Urinary bladder (tissue), 4 donors: ENCODE data around the gene TEX52. TPM values are rescaled to one million over a fixed set of nuclear protein-coding genes. Genes with fewer than 3 reads are reported as not detected.
"Not testable (repeated sequence)": the region's sequence is repeated elsewhere in the genome, so short reads cannot be mapped to it uniquely, and the experiment has no call there.

ENCODE experiments used
- DNase-seq: peaks from one replicate; pipeline ENCODE4 v3.0.0-alpha.2; 2015; ENCODE audit errors: extremely low spot score
- H3K27ac ChIP-seq: one replicate; pipeline ENCODE4 v1.5.1; 2013; ENCODE audit warnings: low read depth, mild to moderate bottlenecking, moderate library complexity
- H3K36me3 ChIP-seq: one replicate; pipeline ENCODE4 v1.6.1; 2013; ENCODE audit warnings: mild to moderate bottlenecking, moderate library complexity; ENCODE audit not compliant: insufficient read depth
- H3K4me1 ChIP-seq: one replicate; pipeline ENCODE4 v1.6.1; 2013; ENCODE audit warnings: mild to moderate bottlenecking, moderate library complexity; ENCODE audit not compliant: insufficient read depth
- H3K4me3 ChIP-seq: one replicate; pipeline ENCODE4 v1.5.1; 2013; ENCODE audit warnings: low read depth, low read length
- WGBS: extraction: QIAGEN DNeasy Blood & Tissue Kit; methylation state at CpG from one replicate; pipeline ENCODE4 v1.1.7; 2013; 5-methylcytosine and 5-hydroxymethylcytosine counted together
- polyA plus RNA-seq: library from polyadenylated mRNA; stranded (reverse); fragments of 200-250 nt; gene quantifications from one replicate; pipeline ENCODE4 v1.2.3, GENCODE V29; 2013
- total RNA-seq: library from RNA; depleted of rRNA; stranded (reverse); fragments of >200 nt; gene quantifications from one replicate; pipeline ENCODE4 v1.2.3, GENCODE V29; 2014
- donor health status: healthy with polysubstance abuse.
- donor health status: healthy.

TEX52 gene
- total and polyA plus RNA-seq, 2 donors: not detected

DNA sequence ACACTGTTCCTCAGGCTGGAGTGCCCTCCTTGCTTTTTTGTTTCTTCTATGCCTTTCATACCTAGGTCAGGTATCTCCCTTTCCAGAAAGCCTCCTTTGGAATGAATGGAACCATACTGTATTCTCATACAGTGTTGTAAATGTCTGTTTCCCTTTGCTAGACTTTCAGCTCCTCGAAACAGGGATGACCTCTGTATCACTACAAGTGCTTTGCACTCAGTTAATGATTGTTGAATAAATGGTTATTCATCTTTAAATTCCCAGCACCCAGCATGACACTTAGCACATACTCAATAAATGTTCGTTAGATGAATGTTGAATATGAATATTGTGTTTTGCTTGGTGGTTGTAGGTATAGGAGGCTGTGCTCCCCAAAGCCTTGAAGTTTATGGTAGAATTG, 28.0 kb upstream of the TEX52 start:
- 88% methylated on average over 2 of the region's 2 CpGs for WGBS
- Histone ChIP-seq H3K4me1 (no peaks in the 10 kb centered on the region), H3K4me3 (no peak overlapping the region), H3K36me3 (no peaks in the 10 kb centered on the region), H3K27ac (no peak overlapping the region)
- DNase-seq: no peak

DNA sequence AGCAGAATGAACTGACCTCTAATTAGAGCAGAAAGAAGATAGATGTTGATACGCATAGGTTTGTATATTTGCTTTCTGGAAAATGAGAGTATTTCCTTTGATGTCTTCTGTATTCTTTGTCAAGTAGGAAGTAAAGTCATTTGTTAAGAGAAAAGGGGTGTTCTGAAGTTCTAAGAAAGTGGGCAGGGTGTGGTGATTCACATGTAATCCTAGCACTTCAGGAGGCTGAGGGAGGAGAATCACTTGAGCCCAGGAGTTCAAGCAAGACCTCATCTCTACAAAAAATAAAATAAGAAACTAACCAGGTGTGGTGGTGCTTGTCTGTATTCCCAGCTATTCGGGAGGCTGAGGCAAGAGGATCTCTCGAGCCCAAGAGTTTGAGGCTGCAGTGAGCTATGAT, 23.0 kb upstream of the TEX52 start:
- 96% methylated on average over 3 of the region's 3 CpGs for WGBS
- Histone ChIP-seq H3K4me3 (no peak overlapping the region), H3K4me1 (peaks cover 2% of the 10 kb centered on the region), H3K36me3 (no peaks in the 10 kb centered on the region), H3K27ac (no peak overlapping the region)
- no peak for DNase-seq

DNA sequence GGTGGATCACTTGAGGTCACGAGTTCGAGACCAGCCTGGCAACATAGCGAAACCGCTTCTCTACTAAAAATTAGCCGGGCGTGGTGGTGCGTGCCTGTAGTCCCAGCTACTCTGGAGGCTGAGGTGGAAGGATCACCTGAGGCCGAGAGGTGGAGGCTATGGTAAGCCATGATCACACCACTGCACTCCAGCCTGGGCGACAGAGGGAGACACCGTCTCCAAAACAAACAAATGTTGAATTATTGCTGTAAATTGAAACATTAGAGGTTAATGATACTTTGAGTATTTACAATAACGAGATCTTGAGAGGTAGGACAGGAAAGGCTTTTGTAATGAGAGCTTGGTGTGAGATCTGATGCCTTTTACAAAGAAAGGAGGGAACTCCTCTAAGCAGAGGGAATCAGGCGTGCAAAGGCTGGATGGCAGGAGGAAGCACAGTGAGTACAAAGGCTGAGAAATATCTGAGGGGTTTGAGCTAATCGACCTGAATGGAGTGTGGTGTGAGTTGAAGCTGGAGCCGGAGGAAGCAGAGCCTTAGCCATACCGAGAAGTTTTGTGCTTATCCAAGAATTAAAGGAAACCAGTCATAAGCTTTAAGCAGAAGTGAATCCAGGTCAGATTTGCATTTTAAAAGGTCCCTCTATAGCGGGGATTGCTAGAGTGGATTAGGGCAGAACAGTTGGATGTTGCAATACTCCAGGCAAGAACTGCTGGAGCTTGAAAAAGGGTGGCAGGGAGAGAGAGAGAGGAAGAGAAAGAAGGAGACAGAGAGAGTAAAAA, 21.3 kb upstream of the TEX52 start:
- Histone ChIP-seq H3K4me3 (peak overlapping the region; percentile 87), H3K36me3 (no peaks in the 10 kb centered on the region), H3K27ac (peak overlapping the region; percentile 95), H3K4me1 (peaks cover 2% of the 10 kb centered on the region)
- 40% methylated on average over 16 of the region's 16 CpGs for WGBS
- DNase-seq: no peak

DNA sequence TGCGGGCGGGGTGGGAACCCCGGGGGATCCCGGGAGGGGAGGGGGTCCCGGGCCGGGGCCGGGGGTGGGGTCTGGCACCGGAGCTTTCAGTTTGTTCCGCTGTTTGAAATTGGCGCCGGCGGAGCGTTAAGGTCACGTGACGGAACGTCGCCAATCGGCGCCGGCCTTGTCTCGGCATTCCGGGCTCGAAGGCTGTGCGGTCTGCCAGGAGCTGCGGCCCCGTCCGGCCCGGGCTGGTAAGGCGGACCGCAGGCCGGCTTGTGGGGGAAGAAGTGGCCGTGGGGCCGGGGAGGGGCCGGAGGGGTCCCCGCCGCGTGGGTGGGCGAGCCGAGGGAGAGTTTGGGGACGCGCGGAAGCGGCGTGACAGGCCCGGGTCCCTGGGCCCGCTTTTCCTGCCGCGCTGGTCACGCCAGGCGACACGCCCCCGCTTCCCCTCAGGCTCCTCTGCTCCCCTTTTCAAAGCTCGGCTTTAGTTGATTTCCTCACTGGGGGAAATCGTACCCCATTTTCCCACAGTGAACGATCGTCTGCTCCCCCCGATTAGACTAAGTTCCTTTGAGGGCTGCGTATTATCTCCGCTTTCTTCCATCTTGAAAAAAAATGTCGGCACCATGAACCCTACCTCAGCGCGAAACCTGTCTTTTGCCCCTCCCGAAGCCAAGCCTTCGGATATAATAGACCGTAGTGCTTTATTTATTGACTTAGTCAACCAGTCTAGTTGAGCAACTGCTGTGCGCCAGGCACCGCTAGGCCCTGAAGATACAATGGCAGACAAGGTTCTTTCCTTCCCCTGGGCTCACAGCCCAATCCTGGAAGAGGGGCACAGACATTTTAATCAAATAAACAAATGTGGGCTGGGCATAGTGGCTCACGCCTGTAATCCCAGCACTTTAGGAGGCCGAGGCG, 20.5 kb upstream of the TEX52 start, which contains the start of the genes FOXM1 and RHNO1:
Gene FOXM1 (minus strand): TSS at position 128 of the 906 bp plus-strand sequence. CDS start 2,696 bp downstream, outside the sequence.
Gene RHNO1 (plus strand): TSS at position 177 of the 906 bp plus-strand sequence. CDS start 8,144 bp downstream, outside the sequence.
- Histone ChIP-seq H3K4me1 (peaks cover 2% of the 10 kb centered on the region), H3K27ac (peak within 1 kb of the TSS; percentile 95), H3K4me3 (peak within 1 kb of the TSS; percentile 87), H3K36me3 (no peaks in the 10 kb centered on the region)
- under 1% methylated on average over 70 of the region's 70 CpGs for WGBS
- DNase-seq: peak; percentile 76

DNA sequence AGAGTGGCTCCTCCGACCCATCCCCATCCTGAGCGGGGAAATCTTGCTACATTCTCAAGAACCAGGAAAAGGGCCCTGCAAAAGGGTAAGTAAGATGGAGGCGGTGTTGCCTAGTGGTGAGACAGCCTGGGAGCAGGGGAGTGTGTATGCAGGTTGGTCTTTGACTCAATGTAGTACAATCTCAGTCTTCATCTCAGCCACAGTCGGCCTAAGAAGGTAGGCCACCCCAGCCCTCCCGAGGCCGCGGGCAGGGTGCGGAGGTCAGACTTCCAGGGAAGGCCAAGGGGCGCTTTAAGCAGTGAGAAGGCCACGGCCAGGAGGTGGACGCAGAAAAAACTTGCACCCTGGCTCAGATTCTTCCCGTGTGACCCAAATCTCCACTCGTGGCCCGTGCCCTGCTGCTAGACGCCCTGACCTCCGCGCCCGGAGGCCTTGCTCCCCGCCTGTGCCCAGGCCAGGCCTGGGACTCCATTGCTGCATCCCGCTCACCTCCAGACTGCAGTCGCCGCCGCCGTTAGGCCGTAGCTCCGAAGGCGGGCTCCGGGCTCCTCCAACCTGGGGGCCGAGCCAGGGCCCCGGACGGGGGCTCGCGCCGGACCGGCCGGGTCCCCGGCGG, 19.7 kb upstream of the TEX52 start:
- H3K4me1 ChIP-seq: peaks cover 2% of the 10 kb centered on the region
- no peak for DNase-seq
- H3K27ac ChIP-seq: no peak overlapping the region
- WGBS: 3% methylated on average over 38 of the region's 38 CpGs
- no peaks in the 10 kb centered on the region for H3K36me3 ChIP-seq
- H3K4me3 ChIP-seq: peak overlapping the region; percentile 87

DNA sequence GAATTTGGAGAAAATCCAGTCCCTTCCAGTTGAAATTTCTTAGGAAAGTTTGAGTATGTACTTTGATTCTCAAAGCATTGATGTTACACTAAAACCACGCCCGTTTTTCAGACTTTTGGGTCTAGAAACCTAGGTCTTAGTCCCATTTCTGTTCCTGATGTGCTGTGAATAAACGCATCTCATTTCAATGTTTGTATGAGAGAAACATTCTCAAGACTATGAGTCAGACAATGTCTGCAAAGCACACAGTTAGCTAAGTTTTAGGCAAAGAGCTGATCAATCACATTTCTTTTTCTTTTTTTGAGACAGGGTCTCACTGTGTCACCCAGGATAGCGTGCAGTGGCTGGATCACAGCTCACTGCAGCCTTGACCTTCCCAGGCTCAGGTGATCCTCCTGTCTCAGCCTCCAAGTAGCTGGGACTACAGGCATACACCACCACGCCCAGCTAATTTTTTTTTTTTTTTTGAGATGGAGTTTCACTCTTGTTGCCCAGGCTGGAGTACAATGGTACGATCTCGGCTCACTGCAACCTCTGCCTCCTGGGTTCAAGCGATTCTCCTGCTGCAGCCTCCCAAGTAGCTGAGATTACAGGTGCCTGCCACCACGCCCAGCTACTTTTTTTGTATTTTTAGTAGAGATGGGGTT, 12.3 kb upstream of the TEX52 start:
- H3K27ac ChIP-seq, H3K4me3 ChIP-seq, DNase-seq, H3K36me3 ChIP-seq, H3K4me1 ChIP-seq: not testable (repeated sequence)
- 99% methylated on average over 9 of the region's 9 CpGs for WGBS

DNA sequence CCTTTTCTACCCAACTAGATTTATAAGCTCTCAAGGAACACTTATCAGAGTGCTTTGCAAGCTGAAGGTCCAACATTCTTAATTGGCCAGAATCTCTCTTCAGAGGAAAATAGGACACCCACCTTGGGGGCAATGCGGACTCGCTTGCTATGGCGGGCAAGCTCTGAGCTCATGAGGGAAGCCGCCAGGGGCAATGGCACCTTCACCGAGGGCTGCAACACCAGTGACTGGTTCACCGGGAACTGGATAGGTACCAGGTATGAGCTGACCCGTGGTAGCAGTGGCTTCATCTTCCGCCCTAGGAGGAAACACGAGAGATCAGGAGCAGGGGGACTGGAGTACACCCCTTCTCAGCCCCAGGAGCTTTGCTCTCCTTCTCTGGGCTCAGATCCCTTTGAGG, 7.4 kb upstream of the TEX52 start:
- no peaks in the 10 kb centered on the region for H3K36me3 ChIP-seq
- DNase-seq: no peak
- no peaks in the 10 kb centered on the region for H3K4me1 ChIP-seq
- H3K27ac ChIP-seq: no peak overlapping the region
- H3K4me3 ChIP-seq: no peak overlapping the region
- WGBS: 97% methylated on average over 9 of the region's 9 CpGs

DNA sequence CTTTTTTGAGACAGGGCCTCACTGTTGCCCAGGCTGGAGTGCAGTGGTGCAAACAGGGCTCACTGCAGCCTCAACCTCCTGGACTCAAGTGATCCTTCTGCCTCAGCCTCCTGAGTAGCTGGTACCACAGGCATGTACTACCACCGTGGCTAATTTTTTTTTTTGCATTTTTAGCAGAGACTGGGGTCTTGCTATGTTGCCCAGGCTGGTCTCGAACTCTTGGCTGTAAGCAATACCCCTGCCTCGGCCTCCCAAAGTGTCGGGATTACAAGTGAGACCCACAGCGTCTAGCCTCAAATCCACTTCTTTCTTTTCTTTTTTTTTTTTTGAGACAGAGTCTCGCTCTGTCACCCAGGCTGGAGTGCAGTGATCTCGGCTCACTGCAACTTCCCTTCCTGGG, 6.6 kb upstream of the TEX52 start:
- not testable (repeated sequence) for H3K4me3 ChIP-seq, H3K36me3 ChIP-seq, H3K4me1 ChIP-seq, H3K27ac ChIP-seq, DNase-seq
- WGBS: 99% methylated on average over 7 of the region's 7 CpGs

DNA sequence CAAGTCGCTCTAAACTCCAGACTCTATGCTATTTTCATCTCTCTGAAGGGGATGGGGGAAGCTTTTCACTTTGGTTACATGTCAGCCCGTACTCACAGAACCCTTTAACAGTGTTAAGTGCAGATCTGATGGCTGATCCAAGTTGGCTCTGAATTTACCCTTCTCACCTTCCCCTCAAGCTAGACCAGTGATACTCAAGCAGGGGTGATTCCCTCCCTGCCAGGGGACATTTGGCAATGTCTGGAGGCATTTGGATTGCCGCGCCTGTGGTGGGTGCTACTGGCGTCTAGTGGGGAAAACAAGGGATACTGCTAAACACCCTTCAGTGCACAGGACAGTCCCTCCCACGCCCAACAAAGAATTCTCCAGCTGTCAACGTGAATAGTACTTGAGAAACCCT, 6.0 kb upstream of the TEX52 start:
- Histone ChIP-seq H3K27ac (no peak overlapping the region), H3K4me3 (no peak overlapping the region), H3K4me1 (no peaks in the 10 kb centered on the region), H3K36me3 (no peaks in the 10 kb centered on the region)
- no peak for DNase-seq
- WGBS: 94% methylated on average over 7 of the region's 7 CpGs

DNA sequence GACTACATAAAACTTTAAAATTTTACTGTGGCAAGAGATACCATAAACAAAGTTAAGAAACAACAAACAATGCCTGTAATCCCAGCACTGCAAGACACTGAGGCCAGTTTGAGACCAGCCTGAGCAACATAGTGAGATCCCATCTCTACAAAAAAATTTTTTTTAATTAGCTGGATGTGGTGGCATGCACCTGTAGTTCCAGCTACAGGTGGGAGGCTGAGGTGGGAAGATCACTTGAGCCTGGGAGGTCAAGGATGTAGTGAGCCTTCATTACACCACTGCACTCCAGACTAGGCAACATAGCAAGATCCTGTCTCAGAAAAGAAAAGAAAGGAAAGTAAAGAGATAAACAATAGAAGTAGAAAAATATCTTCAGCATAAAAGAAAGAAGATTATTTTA, 3.3 kb upstream of the TEX52 start:
- DNase-seq: no peak
- no peaks in the 10 kb centered on the region for H3K4me1 ChIP-seq
- no peak overlapping the region for H3K4me3 ChIP-seq
- no peaks in the 10 kb centered on the region for H3K36me3 ChIP-seq
- no peak overlapping the region for H3K27ac ChIP-seq

DNA sequence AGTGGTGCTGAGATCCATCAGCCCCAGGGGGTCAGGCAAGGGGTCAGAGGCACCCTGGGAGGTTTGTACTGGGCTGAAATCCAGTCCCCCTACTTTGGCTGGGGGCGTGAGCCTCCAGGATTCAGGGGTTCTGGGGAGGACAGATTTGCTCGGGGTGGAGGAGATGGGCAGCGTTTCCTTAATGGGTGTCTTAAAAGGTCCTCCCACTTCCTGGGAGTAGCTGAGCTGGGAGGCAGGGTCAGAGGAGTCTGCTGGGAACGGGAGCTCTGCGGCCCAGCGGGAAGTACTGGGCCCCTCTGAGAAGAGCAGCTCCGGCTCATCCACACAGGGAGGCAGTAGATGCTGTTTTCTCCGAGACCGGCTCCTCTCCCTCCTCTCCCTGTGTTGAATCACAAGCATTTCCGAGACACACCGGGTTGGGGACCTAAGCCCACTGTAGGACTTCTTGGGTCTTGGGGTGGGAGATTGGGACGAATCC, 2.1 kb upstream of the TEX52 start:
- 76% methylated on average over 12 of the region's 12 CpGs for WGBS
- Histone ChIP-seq H3K4me1 (no peaks in the 10 kb centered on the region), H3K4me3 (no peak overlapping the region), H3K27ac (no peak overlapping the region), H3K36me3 (no peaks in the 10 kb centered on the region)
- no peak for DNase-seq

DNA sequence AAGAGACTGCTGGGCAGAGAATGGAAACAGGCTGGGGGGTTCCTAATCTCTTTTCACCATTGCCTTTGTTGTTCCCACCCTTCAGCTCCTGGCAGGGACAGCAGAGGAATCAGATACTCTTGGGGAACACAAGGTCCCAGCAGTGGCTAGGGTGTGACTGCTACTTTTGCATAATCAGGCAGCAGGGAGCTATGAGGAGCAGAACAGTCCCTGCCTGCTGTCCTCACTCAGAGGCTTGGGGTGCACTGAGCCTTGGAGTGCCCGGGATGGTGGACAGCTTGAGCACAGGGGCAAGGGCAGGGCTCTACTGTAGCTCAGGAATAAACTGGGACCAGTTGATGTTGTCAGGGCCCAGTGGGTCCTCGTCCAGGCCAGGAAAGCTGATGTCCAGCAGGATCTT, 1.5 kb upstream of the TEX52 start:
- Histone ChIP-seq H3K4me1 (no peaks in the 10 kb centered on the region), H3K4me3 (no peak overlapping the region), H3K36me3 (no peaks in the 10 kb centered on the region), H3K27ac (no peak overlapping the region)
- 90% methylated on average over 2 of the region's 2 CpGs for WGBS
- DNase-seq: no peak

DNA sequence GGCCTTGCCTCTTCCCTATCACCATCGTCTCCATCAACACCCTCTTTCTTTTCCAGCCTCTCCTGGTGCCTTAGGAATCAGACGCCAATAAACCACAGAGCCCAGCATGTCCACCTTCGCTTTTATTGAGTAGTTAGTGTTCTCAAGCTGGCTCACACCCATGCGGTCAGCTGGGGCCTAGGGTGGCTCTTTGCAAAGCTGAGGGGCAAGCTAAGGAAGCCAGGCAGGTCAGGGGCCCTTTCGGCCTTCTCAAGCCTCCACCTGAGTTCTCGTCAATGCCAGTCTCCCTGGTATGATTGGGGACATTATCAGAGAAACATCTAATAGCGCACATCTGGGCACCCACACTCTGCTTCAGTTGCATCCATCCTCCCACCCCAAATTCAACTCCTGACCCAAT, 737 bp upstream of the TEX52 start:
- Histone ChIP-seq H3K4me1 (no peaks in the 10 kb centered on the region), H3K36me3 (no peaks in the 10 kb centered on the region), H3K4me3 (no peak overlapping the region), H3K27ac (no peak overlapping the region)
- DNase-seq: no peak
- WGBS: 96% methylated on average over 7 of the region's 7 CpGs
